HepG2 (cell line): Measurements from ENCODE around the gene PLCXD3. TPM values are rescaled to one million over a fixed set of nuclear protein-coding genes. Genes with fewer than 3 reads are reported as not detected.

ENCODE experiments used
- ATAC-seq: fragments of 200-7000 bp; cut with Tn5 transposase; 3 replicates; pipeline ENCODE4 v1.9.1; 2020; ENCODE audit warnings: mild to moderate bottlenecking, moderate library complexity
- BruUV-seq: library from RNA; stranded (reverse); fragments of 400-500 nt; replicated peaks from 2 replicates; lab custom pipeline; 2021; lab: Mats Ljungman, UMichigan
- CTCF ChIA-PET: fragments of 300-600 bp; formaldehyde crosslinking; extraction: SDS; loops from one replicate; lab custom pipeline; 2021; ENCODE audit warnings: low total read pairs, inconsistent platforms, low intra/inter-chr PET ratio; lab: Yijun Ruan, JAX
- POLR2A ChIA-PET: fragments of 350-600 bp; sonication (Branson Sonifier 250); formaldehyde crosslinking; loops from one replicate; lab custom pipeline; 2020; ENCODE audit warnings: antibody characterized with exemption, inconsistent platforms; lab: Yijun Ruan, JAX
- DNase-seq: peaks from one replicate; pipeline ENCODE4 v3.0.0-alpha.2; 2015; ENCODE audit warnings: low spot score
- FAIRE-seq: peaks from 3 replicates; lab custom pipeline; 2011; peaks lifted over from hg19 to GRCh38; lab: Jason Lieb, UNC
- H2AFZ ChIP-seq: one replicate; pipeline ENCODE4 v1.6.1; 2011; ENCODE audit warnings: low read length, inconsistent platforms
- H3K27ac ChIP-seq: fragments of 300-600 bp; 3 replicates; pipeline ENCODE4 v1.8.0; 2011; ENCODE audit warnings: mixed run types, mild to moderate bottlenecking, mixed read lengths, low read length, inconsistent platforms; ENCODE audit not compliant: insufficient read depth; ENCODE audit errors: extremely low read length
- H3K27me3 ChIP-seq, 2 experiments: fragments of 200-600 bp in 1 of 2; 2 replicates in 1 of 2; 3 replicates in 1 of 2; pipeline versions ENCODE4 v1.6.0 to v1.8.0; 2011; ENCODE audit warnings: low read length in 2 of 2, mild to moderate bottlenecking in 2 of 2, moderate library complexity in 2 of 2, inconsistent platforms in 1 of 2; ENCODE audit not compliant: insufficient read depth in 2 of 2, control insufficient read depth in 1 of 2
- H3K36me3 ChIP-seq, 2 experiments: fragments of 200-600 bp in 1 of 2; replicated peaks in 1 of 2; 2 replicates in 1 of 2; 3 replicates in 1 of 2; pipeline versions ENCODE4 v1.5.1 to v1.8.0; 2011; ENCODE audit warnings: low read length in 2 of 2, inconsistent platforms in 1 of 2; ENCODE audit not compliant: insufficient read depth in 2 of 2, control insufficient read depth in 1 of 2
- H3K4me1 ChIP-seq: 2 replicates; pipeline ENCODE4 v1.5.1; 2012; ENCODE audit warnings: low read length, inconsistent platforms; ENCODE audit not compliant: insufficient read depth
- H3K4me2 ChIP-seq: 2 replicates; pipeline ENCODE4 v1.6.0; 2011; ENCODE audit warnings: low read depth, low read length, inconsistent platforms
- H3K4me3 ChIP-seq, 3 experiments: fragments of 200-600 bp in 1 of 3; sonication (generic), shearing (Covaris generic) in 1 of 3; replicated peaks in 1 of 3; 2 replicates each; pipeline ENCODE4 v1.5.1; 2011 to 2016; ENCODE audit warnings: low read length in 3 of 3, inconsistent platforms in 2 of 3, low read depth in 2 of 3, mild to moderate bottlenecking in 2 of 3, control low read depth in 1 of 3, mixed read lengths in 1 of 3; ENCODE audit not compliant: insufficient read depth in 1 of 3
- H3K79me2 ChIP-seq: one replicate; pipeline ENCODE4 v1.6.1; 2011; ENCODE audit warnings: low read length, inconsistent platforms; ENCODE audit not compliant: insufficient read depth
- H3K9ac ChIP-seq: 2 replicates; pipeline ENCODE4 v1.6.0; 2011; ENCODE audit warnings: mild to moderate bottlenecking, low read depth, low read length, inconsistent platforms; ENCODE audit not compliant: insufficient read depth
- H3K9me3 ChIP-seq: 2 replicates; pipeline ENCODE4 v1.5.1; 2012; ENCODE audit warnings: mild to moderate bottlenecking, low read length
- H4K20me1 ChIP-seq: 2 replicates; pipeline ENCODE4 v1.6.0; 2011; ENCODE audit warnings: inconsistent platforms, mild to moderate bottlenecking, low read length, moderate library complexity; ENCODE audit not compliant: insufficient read depth
- HNF4A ChIP-seq: sonication (generic); formaldehyde crosslinking; IDR thresholded peaks from 2 replicates; pipeline ENCODE4 v1.4.0; 2020; ENCODE audit warnings: missing genetic modification reagents
- SIN3B ChIP-seq: fragments of 150-350 bp; IDR thresholded peaks from 2 replicates; pipeline ENCODE4 v1.6.1; 2014; ENCODE audit warnings: low read length
- SNRNP70 ChIP-seq: fragments of 200-400 bp; formaldehyde crosslinking; IDR thresholded peaks from 2 replicates; pipeline ENCODE4 v1.6.1; 2017; ENCODE audit warnings: mild to moderate bottlenecking, low read depth, low read length, moderate library complexity
- ZNF850 ChIP-seq: sonication (generic); formaldehyde crosslinking; conservative IDR thresholded peaks from 2 replicates; pipeline ENCODE4 v1.9.0; 2021; ENCODE audit warnings: mild to moderate bottlenecking, missing genetic modification reagents
- WGBS: methylation state at CpG from one replicate; pipeline ENCODE4 v1.1.6; 2017; ENCODE audit warnings: low lambda C conversion rate; 5-methylcytosine and 5-hydroxymethylcytosine counted together
- in situ Hi-C: cut with HindIII; loops from 2 replicates; pipeline ENCODE4 v1.10.0; 2017; ENCODE audit warnings: low pct_unique_long_range_greater_than_20kb; ENCODE audit not compliant: extremely low pct_ligation_motif_present
- intact Hi-C: fragments of 100-400 bp; cut with micrococcal nuclease; formaldehyde crosslinking; loops from one replicate; pipeline ENCODE4 v1.10.0; 2022; ENCODE audit not compliant: unreplicated experiment
- polyA plus RNA-seq, 8 experiments: library from polyadenylated mRNA; depleted of rRNA in 3 of 8; stranded (reverse) in 7 of 8; unstranded in 1 of 8; fragments of >200 nt; fragmentation: Illumina TruSeq in 4 of 8; extraction: Trizol in 4 of 8; gene quantifications; 2 replicates each; pipeline versions ENCODE4 v1.2.1 to v1.2.3, GENCODE V29; 2011 to 2016; ENCODE audit warnings: low read depth in 4 of 8, missing spikeins in 1 of 8, mixed read lengths in 1 of 8; ENCODE audit not compliant: insufficient read depth in 1 of 8
- total RNA-seq, 5 experiments: library from RNA; depleted of rRNA; stranded (reverse); fragments of >200 nt; fragmentation: Illumina TruSeq; extraction: Trizol; gene quantifications; 2 replicates each; pipeline ENCODE4 v1.2.3, GENCODE V29; 2016; ENCODE audit warnings: low read depth in 1 of 5
- TF ChIP-seq, protein P1 (sequence below): sonication (generic); formaldehyde crosslinking; IDR thresholded peaks from 2 replicates; pipeline ENCODE4 v1.5.1; 2020; ENCODE audit warnings: mild to moderate bottlenecking, missing genetic modification reagents, moderate library complexity

PLCXD3 gene
- total and polyA plus RNA-seq, 2 of the 13 experiments (the other 11 are each of a cell fraction or from before 2014, with no cell fraction given): not detected

DNA sequence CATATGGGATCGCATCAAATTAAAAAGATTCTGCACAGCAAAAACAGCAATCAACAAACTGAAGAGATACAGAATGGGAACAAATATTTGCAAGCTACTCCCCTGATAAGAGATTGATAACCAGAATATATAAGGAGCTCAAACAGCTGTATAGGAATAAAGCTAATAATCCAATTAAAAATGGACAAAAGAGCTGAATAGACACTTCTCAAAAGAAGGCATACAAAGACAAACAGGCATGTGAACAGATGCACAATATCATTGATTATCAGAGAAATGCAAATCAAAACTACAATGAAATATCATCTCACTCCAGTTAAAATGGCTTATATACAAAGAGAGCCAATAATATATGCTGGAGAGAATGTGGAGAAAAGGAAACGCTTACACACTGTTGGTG, 110.6 kb downstream of the PLCXD3 start (continued):
- no peak for TF ChIP-seq ZNF850 (CRISPR knock-in tag)
- TF ChIP-seq, protein P1, sequence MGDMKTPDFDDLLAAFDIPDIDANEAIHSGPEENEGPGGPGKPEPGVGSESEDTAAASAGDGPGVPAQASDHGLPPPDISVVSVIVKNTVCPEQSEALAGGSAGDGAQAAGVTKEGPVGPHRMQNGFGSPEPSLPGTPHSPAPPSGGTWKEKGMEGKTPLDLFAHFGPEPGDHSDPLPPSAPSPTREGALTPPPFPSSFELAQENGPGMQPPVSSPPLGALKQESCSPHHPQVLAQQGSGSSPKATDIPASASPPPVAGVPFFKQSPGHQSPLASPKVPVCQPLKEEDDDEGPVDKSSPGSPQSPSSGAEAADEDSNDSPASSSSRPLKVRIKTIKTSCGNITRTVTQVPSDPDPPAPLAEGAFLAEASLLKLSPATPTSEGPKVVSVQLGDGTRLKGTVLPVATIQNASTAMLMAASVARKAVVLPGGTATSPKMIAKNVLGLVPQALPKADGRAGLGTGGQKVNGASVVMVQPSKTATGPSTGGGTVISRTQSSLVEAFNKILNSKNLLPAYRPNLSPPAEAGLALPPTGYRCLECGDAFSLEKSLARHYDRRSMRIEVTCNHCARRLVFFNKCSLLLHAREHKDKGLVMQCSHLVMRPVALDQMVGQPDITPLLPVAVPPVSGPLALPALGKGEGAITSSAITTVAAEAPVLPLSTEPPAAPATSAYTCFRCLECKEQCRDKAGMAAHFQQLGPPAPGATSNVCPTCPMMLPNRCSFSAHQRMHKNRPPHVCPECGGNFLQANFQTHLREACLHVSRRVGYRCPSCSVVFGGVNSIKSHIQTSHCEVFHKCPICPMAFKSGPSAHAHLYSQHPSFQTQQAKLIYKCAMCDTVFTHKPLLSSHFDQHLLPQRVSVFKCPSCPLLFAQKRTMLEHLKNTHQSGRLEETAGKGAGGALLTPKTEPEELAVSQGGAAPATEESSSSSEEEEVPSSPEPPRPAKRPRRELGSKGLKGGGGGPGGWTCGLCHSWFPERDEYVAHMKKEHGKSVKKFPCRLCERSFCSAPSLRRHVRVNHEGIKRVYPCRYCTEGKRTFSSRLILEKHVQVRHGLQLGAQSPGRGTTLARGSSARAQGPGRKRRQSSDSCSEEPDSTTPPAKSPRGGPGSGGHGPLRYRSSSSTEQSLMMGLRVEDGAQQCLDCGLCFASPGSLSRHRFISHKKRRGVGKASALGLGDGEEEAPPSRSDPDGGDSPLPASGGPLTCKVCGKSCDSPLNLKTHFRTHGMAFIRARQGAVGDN (CRISPR knock-in tag): no peak
- TF ChIP-seq HNF4A (CRISPR knock-in tag): no peak

DNA sequence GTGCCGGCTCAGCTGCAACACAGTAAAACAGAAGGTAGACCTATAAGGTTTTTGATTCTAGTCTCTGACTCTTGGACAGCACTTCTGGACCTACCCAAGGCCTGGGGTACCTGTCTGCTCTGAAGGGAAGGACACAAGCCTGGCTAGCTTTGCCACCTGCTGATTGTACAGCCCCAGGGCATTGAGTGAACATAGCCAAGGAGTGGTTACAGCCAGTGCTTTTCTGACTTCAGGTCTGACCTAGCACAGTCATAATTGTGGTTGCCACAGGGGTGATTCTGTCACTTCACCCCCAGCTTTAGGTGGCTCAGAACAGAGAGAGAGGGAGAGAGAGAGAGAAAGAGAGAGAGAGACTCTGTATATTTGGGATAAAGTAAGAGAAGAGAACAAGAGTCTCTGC, 118.4 kb downstream of the PLCXD3 start:
- H3K9ac ChIP-seq: no peak overlapping the region
- in situ Hi-C loops: no loop called here
- H4K20me1 ChIP-seq: no peaks in the 10 kb centered on the region
- peaks cover 4% of the 10 kb centered on the region for H3K9me3 ChIP-seq
- ATAC-seq (no peak), DNase-seq (no peak), FAIRE-seq (no peak)
- ChIA-PET CTCF (no interaction called here), POLR2A (no interaction called here)
- no peak overlapping the region for H3K27ac ChIP-seq
- BruUV-seq: no TSS peak
- H2AFZ ChIP-seq: no peak overlapping the region
- H3K4me2 ChIP-seq: no peak overlapping the region
- no peaks in the 10 kb centered on the region for H3K36me3 ChIP-seq
- H3K79me2 ChIP-seq: no peaks in the 10 kb centered on the region
- H3K4me1 ChIP-seq: no peaks in the 10 kb centered on the region
- WGBS: no CpG with 5 or more reads among the region's 1 CpG
- intact Hi-C loops: no loop called here
- H3K4me3 ChIP-seq: no peak overlapping the region
- no peak for TF ChIP-seq SIN3B
- TF ChIP-seq SNRNP70: no peak
- H3K27me3 ChIP-seq: no peaks in the 10 kb centered on the region
